ENCODE results near the gene MRPS22. TPM values are rescaled to one million over a fixed set of nuclear protein-coding genes. Genes with fewer than 3 reads are reported as not detected.

MRPS22 gene
- total and polyA plus RNA-seq, 5 donors from 2014 or later: 29.8 to 55.2 (median 45.7) TPM

DNA sequence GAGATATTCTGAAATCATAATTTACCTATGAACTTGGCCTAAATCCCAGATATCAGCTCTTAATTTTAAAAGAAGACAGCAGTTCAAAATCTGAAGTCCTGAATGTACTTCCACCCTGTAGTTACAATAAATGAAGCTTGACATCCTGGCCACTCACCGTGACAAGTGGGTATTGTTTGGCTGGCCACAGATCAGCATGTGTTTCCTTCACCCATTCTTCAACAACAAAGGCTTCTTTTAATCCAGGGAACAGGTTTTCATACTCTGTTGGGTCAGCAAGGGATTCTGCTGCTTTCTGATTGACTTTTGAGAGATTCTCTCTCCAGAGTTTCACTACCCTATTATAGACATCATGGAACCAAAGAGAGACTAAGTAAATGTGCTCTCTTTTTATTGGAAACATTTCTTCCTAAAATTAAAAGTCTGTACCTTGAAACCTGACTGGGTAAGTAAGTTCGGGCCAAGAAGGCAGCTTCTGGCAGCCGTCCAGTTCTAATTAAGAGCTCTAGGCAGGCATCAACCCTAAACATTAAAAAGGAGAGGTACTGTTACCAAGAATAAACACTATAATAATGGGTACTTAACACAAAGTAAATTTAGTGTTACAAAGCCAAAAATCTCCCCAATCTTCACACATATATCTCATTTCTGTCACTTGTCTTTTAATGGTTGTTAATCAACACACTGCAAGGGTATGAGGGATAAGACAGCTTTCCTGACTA, 15.2 kb downstream of the MRPS22 start:
- H3K9me3 Mint-ChIP-seq: no peaks in the 10 kb centered on the region
- no peak overlapping the region for H3K4me3 Mint-ChIP-seq
- no peak overlapping the region for H3K27ac ChIP-seq (ENCODE audit: insufficient read depth, low read length, poor library complexity, severe bottlenecking)
- ATAC-seq (ENCODE audit: low read depth in 2 of 2) (no peak), DNase-seq (no peak)
- no peaks in the 10 kb centered on the region for H3K9me3 ChIP-seq (ENCODE audit: control insufficient read depth in 2 of 2, low read length in 2 of 2)
- H3K4me1 ChIP-seq (ENCODE audit: control insufficient read depth, insufficient read depth, low read length, poor library complexity, severe bottlenecking): no peaks in the 10 kb centered on the region
- peaks cover 0 to 7% (median 1%) of the 10 kb centered on the region in 4 donors for H3K4me1 Mint-ChIP-seq
- peaks cover 98% of the 10 kb centered on the region for H3K36me3 ChIP-seq (ENCODE audit: control insufficient read depth, insufficient read depth, low read length)
- no peaks in the 10 kb centered on the region for H3K27me3 Mint-ChIP-seq
- peaks cover 55% of the 10 kb centered on the region for H3K36me3 Mint-ChIP-seq
- no peaks in the 10 kb centered on the region for H3K27me3 ChIP-seq (ENCODE audit: control insufficient read depth, insufficient read depth, low read length)
- no peak overlapping the region for H3K27ac Mint-ChIP-seq
- H3K4me3 ChIP-seq (ENCODE audit: low read depth, low read length): no peak overlapping the region

DNA sequence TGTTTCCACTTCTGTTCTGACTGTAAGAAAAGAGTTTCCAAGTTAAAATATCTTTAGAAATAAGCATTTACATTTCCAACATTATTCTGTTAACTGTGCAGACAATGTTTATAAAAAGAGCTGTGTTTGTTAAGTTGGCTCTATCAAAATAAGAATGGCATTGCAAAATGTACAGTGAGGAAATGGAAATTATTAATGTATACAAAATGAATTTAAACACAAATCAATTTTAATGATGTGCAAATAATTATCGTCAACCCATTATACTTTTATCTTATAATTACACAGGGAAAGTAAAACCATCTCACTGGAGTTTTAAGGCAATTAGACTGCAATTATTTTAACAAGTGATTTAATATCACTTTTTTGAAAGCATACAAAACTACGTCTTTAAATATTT, 17.5 kb downstream of the MRPS22 start:
- Mint-ChIP-seq H3K27ac (peak overlapping the region in 1 of 3 donors; percentile 47), H3K4me3 (no peak overlapping the region)

DNA sequence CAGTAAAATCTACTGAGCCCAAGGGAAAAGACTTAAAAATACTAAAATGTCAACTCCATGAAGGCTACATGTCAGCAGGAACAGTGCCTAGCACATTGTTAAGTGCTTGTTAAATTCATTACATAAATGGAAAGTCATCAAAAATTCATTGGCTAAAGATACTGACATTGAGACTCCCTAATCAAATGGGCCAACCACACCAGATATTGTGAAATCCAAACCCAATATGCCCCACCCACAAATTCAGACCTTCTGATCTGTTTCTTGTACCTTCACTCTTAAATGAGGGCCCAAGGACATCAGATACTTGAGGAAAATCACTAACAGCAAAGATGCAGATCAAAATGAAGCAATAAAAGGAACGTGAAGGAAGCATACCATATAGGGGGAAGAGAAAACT, 20.7 kb downstream of the MRPS22 start:
- Mint-ChIP-seq H3K9me3 (no peaks in the 10 kb centered on the region), H3K4me1 (peaks cover 0 to 9% (median 2%) of the 10 kb centered on the region in 4 donors), H3K27me3 (no peaks in the 10 kb centered on the region), H3K36me3 (peaks cover 67% of the 10 kb centered on the region), H3K4me3 (no peak overlapping the region), H3K27ac (peak overlapping the region in 2 of 3 donors; percentile 4 to 82)
- ATAC-seq (ENCODE audit: low read depth in 2 of 2) (no peak), DNase-seq (no peak)
- Histone ChIP-seq H3K4me3 (ENCODE audit: low read depth, low read length) (no peak overlapping the region), H3K27me3 (ENCODE audit: control insufficient read depth, insufficient read depth, low read length) (no peaks in the 10 kb centered on the region), H3K9me3 (ENCODE audit: control insufficient read depth in 2 of 2, low read length in 2 of 2) (no peaks in the 10 kb centered on the region), H3K4me1 (ENCODE audit: control insufficient read depth, insufficient read depth, low read length, poor library complexity, severe bottlenecking) (no peaks in the 10 kb centered on the region), H3K36me3 (ENCODE audit: control insufficient read depth, insufficient read depth, low read length) (peaks cover 94% of the 10 kb centered on the region), H3K27ac (ENCODE audit: insufficient read depth, low read length, poor library complexity, severe bottlenecking) (no peak overlapping the region)

More for the DNA sequence above, 17.5 kb downstream of the MRPS22 start:
- peaks cover 61% of the 10 kb centered on the region for H3K36me3 Mint-ChIP-seq
- no peaks in the 10 kb centered on the region for H3K27me3 ChIP-seq (ENCODE audit: control insufficient read depth, insufficient read depth, low read length)
- no peak overlapping the region for H3K4me3 ChIP-seq (ENCODE audit: low read depth, low read length)
- no peaks in the 10 kb centered on the region for H3K9me3 ChIP-seq (ENCODE audit: control insufficient read depth in 2 of 2, low read length in 2 of 2)
- H3K9me3 Mint-ChIP-seq: no peaks in the 10 kb centered on the region
- H3K36me3 ChIP-seq (ENCODE audit: control insufficient read depth, insufficient read depth, low read length): peaks cover 98% of the 10 kb centered on the region
- no peaks in the 10 kb centered on the region for H3K27me3 Mint-ChIP-seq
- H3K4me1 ChIP-seq (ENCODE audit: control insufficient read depth, insufficient read depth, low read length, poor library complexity, severe bottlenecking): no peaks in the 10 kb centered on the region
- H3K4me1 Mint-ChIP-seq: peaks cover 0 to 10% (median 2%) of the 10 kb centered on the region in 4 donors
- ATAC-seq (ENCODE audit: low read depth in 2 of 2) (no peak), DNase-seq (no peak)
- H3K27ac ChIP-seq (ENCODE audit: insufficient read depth, low read length, poor library complexity, severe bottlenecking): no peak overlapping the region

DNA sequence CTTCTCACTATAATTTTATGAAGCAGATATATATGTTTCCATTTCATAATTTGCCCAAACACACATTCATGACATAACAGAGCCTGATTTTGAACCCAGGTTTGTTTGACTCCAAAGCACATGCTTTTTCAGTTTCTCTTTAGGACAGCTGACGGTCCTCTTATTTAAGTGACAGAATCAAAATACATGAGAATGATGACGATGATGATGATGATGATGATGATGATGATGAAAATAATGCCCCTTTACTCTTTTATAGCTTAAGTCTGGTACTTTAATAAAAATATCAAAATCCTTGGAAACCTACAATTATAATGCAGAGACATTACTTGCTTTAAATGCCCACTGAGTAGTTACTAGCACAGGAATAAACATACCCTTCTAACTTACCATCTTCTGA, 30.3 kb downstream of the MRPS22 start:
- H3K4me1 Mint-ChIP-seq: peaks cover 1 to 6% (median 5%) of the 10 kb centered on the region in 4 donors
- H3K27me3 Mint-ChIP-seq: no peaks in the 10 kb centered on the region
- Histone ChIP-seq H3K27me3 (ENCODE audit: control insufficient read depth, insufficient read depth, low read length) (no peaks in the 10 kb centered on the region), H3K4me3 (ENCODE audit: low read depth, low read length) (no peak overlapping the region), H3K27ac (ENCODE audit: insufficient read depth, low read length, poor library complexity, severe bottlenecking) (no peak overlapping the region), H3K9me3 (ENCODE audit: control insufficient read depth in 2 of 2, low read length in 2 of 2) (no peaks in the 10 kb centered on the region), H3K4me1 (ENCODE audit: control insufficient read depth, insufficient read depth, low read length, poor library complexity, severe bottlenecking) (no peaks in the 10 kb centered on the region), H3K36me3 (ENCODE audit: control insufficient read depth, insufficient read depth, low read length) (peaks cover 94% of the 10 kb centered on the region)
- H3K27ac Mint-ChIP-seq: peak overlapping the region in 1 of 3 donors; percentile 56
- ATAC-seq (ENCODE audit: low read depth in 2 of 2): no peak
- no peaks in the 10 kb centered on the region for H3K9me3 Mint-ChIP-seq
- H3K4me3 Mint-ChIP-seq: no peak overlapping the region
- DNase-seq: no peak
- H3K36me3 Mint-ChIP-seq: peaks cover 61% of the 10 kb centered on the region

DNA sequence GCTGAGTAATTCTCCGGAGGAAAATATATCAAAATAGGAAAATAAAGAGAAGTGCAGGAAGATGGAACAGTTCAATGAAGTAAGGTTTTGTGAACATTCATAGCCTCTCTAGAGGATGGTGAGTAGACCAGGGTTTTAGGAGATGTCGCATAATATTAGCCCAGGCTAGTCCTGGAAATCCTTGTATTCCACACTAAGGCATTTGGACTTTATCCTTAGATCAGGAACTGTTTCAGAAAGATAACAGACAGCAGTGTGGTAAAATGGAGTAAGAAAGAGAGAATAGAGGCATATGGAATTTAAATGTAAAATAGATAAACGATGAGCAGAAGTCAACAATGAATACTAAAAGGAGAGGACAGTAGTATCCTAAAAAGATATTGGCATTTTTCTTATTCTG, 33.6 kb downstream of the MRPS22 start:
- Mint-ChIP-seq H3K9me3 (no peaks in the 10 kb centered on the region), H3K36me3 (peaks cover 48% of the 10 kb centered on the region), H3K27ac (peak overlapping the region in 1 of 3 donors; percentile 79), H3K27me3 (no peaks in the 10 kb centered on the region), H3K4me1 (peaks cover 13 to 27% (median 21%) of the 10 kb centered on the region in 4 donors), H3K4me3 (no peak overlapping the region)
- DNase-seq (no peak), ATAC-seq (ENCODE audit: low read depth in 2 of 2) (no peak)
- Histone ChIP-seq H3K4me1 (ENCODE audit: control insufficient read depth, insufficient read depth, low read length, poor library complexity, severe bottlenecking) (no peaks in the 10 kb centered on the region), H3K27me3 (ENCODE audit: control insufficient read depth, insufficient read depth, low read length) (no peaks in the 10 kb centered on the region), H3K27ac (ENCODE audit: insufficient read depth, low read length, poor library complexity, severe bottlenecking) (no peak overlapping the region), H3K4me3 (ENCODE audit: low read depth, low read length) (no peak overlapping the region), H3K9me3 (ENCODE audit: control insufficient read depth in 2 of 2, low read length in 2 of 2) (no peaks in the 10 kb centered on the region), H3K36me3 (ENCODE audit: control insufficient read depth, insufficient read depth, low read length) (peaks cover 93% of the 10 kb centered on the region)

DNA sequence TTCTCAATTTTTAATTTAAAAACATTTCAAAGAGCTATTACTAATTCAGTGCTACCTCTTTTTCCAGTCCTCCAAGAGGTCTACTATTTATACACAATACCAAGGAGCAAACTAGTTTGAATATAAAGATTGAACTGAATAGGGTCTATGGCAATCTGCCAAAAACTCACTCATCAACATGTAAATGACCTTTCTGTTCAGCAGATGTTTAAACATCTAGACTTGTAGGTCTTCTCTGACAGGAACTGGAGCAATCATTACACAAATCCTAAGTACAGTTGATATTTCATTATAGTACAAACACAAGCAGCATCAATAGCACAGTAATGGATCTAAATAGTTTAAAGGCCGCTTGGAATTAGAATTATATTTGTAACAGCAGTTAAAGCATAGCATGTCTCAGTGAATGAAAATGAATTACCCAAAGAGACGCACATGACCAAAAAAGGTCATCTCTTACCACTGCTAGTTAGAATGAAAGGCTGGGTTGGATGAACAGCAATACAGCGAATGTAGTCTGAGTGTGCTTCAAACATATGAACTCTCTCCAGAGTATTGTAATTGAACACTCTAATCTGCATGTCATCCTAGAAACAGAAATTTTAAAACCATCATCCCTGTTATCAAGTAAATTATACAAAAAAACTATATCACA, 34.9 kb downstream of the MRPS22 start:
- H3K4me1 Mint-ChIP-seq: peaks cover 20 to 31% (median 27%) of the 10 kb centered on the region in 4 donors
- Histone ChIP-seq H3K27me3 (ENCODE audit: control insufficient read depth, insufficient read depth, low read length) (no peaks in the 10 kb centered on the region), H3K36me3 (ENCODE audit: control insufficient read depth, insufficient read depth, low read length) (peaks cover 90% of the 10 kb centered on the region), H3K27ac (ENCODE audit: insufficient read depth, low read length, poor library complexity, severe bottlenecking) (no peak overlapping the region), H3K4me3 (ENCODE audit: low read depth, low read length) (no peak overlapping the region), H3K9me3 (ENCODE audit: control insufficient read depth in 2 of 2, low read length in 2 of 2) (no peaks in the 10 kb centered on the region), H3K4me1 (ENCODE audit: control insufficient read depth, insufficient read depth, low read length, poor library complexity, severe bottlenecking) (no peaks in the 10 kb centered on the region)
- H3K27ac Mint-ChIP-seq: no peak overlapping the region
- no peak for DNase-seq
- H3K9me3 Mint-ChIP-seq: no peaks in the 10 kb centered on the region
- ATAC-seq (ENCODE audit: low read depth in 2 of 2): no peak
- H3K4me3 Mint-ChIP-seq: no peak overlapping the region
- no peaks in the 10 kb centered on the region for H3K27me3 Mint-ChIP-seq
- H3K36me3 Mint-ChIP-seq: peaks cover 43% of the 10 kb centered on the region

DNA sequence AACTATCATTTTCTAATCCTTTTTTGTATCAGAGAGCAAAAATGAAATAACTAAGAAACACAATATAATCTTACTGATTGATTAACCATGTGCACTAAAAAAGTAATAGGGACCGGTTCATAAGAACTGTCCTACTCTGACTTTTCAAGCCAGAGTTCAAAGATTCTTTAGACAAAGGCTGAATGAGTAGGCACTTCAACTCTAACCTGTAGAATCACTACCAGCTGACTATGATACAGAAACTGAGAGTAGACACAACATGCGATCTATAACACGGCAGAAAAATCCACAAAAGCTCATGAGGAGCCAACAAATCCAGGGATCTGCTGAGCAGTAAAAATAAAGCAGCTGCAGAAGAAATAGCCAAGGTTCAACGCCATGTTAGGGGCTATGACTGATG, 36.8 kb downstream of the MRPS22 start:
- Histone ChIP-seq H3K9me3 (ENCODE audit: control insufficient read depth in 2 of 2, low read length in 2 of 2) (no peaks in the 10 kb centered on the region), H3K27me3 (ENCODE audit: control insufficient read depth, insufficient read depth, low read length) (no peaks in the 10 kb centered on the region), H3K36me3 (ENCODE audit: control insufficient read depth, insufficient read depth, low read length) (peaks cover 75% of the 10 kb centered on the region), H3K4me1 (ENCODE audit: control insufficient read depth, insufficient read depth, low read length, poor library complexity, severe bottlenecking) (no peaks in the 10 kb centered on the region), H3K27ac (ENCODE audit: insufficient read depth, low read length, poor library complexity, severe bottlenecking) (no peak overlapping the region), H3K4me3 (ENCODE audit: low read depth, low read length) (no peak overlapping the region)
- H3K4me1 Mint-ChIP-seq: peaks cover 26 to 43% (median 33%) of the 10 kb centered on the region in 4 donors
- H3K27me3 Mint-ChIP-seq: no peaks in the 10 kb centered on the region
- no peak overlapping the region for H3K4me3 Mint-ChIP-seq
- H3K9me3 Mint-ChIP-seq: no peaks in the 10 kb centered on the region
- peaks cover 28% of the 10 kb centered on the region for H3K36me3 Mint-ChIP-seq
- DNase-seq (no peak), ATAC-seq (ENCODE audit: low read depth in 2 of 2) (no peak)
- H3K27ac Mint-ChIP-seq: no peak overlapping the region

Measured in CD4-positive, CD25-positive, alpha-beta regulatory T cell (primary cell).